Measurements from ENCODE around the gene PLK2.

GRCh38 chr5:58406394-58406793 is 53.5 kb downstream of the PLK2 start:
- no peak for TF ChIP-seq CTCF (IDR thresholded peaks at IDR 0.05)
- no peak for TF ChIP-seq POLR2AphosphoS5 (IDR thresholded peaks at IDR 0.05)
- TF ChIP-seq POLR2A (IDR thresholded peaks at IDR 0.05): no peak
